IMR-90 (cell line): ENCODE data around the gene LCAT.

Source experiments
- CEBPB ChIP-seq: IDR thresholded peaks from 2 replicates; pipeline ENCODE4 v1.6.1; 2012; ENCODE audit warnings: low read depth, low read length, improper control_type of control experiment
- CHD1 ChIP-seq: IDR thresholded peaks from 2 replicates; pipeline ENCODE4 v1.6.1; 2012; ENCODE audit warnings: low read depth, low read length, improper control_type of control experiment
- CTCF ChIP-seq: conservative IDR thresholded peaks from 2 replicates; pipeline ENCODE4 v1.5.1; 2012; ENCODE audit warnings: mild to moderate bottlenecking, low read depth, low read length, improper control_type of control experiment
- FOS ChIP-seq: fragments of 150-350 bp; IDR thresholded peaks from 2 replicates; pipeline ENCODE4 v1.6.1; 2016; ENCODE audit warnings: low read depth, low read length
- MAZ ChIP-seq: IDR thresholded peaks from 2 replicates; pipeline ENCODE4 v1.6.1; 2012; ENCODE audit warnings: low read depth, mild to moderate bottlenecking, low read length, improper control_type of control experiment, moderate library complexity, borderline replicate concordance
- MXI1 ChIP-seq: IDR thresholded peaks from 2 replicates; pipeline ENCODE4 v1.6.1; 2012; ENCODE audit warnings: low read depth, mild to moderate bottlenecking, low read length, moderate library complexity, borderline replicate concordance
- POLR2A ChIP-seq: IDR thresholded peaks from 2 replicates; pipeline ENCODE4 v1.6.1; 2012; ENCODE audit warnings: mild to moderate bottlenecking, low read depth, low read length
- RAD21 ChIP-seq: IDR thresholded peaks from 2 replicates; pipeline ENCODE4 v1.6.1; 2012; ENCODE audit warnings: low read length, improper control_type of control experiment
- RCOR1 ChIP-seq: IDR thresholded peaks from 2 replicates; pipeline ENCODE4 v1.6.1; 2012; ENCODE audit warnings: mild to moderate bottlenecking, low read length, improper control_type of control experiment; ENCODE audit not compliant: insufficient replicate concordance
- RFX5 ChIP-seq: IDR thresholded peaks from 2 replicates; pipeline ENCODE4 v1.8.0; 2012; ENCODE audit warnings: low read depth, mild to moderate bottlenecking, low read length, moderate library complexity
- SMC3 ChIP-seq: fragments of 150-350 bp; IDR thresholded peaks from 2 replicates; pipeline ENCODE4 v1.6.1; 2016; ENCODE audit warnings: low read depth, mild to moderate bottlenecking, antibody characterized with exemption, low read length, moderate library complexity
- USF2 ChIP-seq: fragments of 150-350 bp; IDR thresholded peaks from 2 replicates; pipeline ENCODE4 v1.6.1; 2017; ENCODE audit warnings: mild to moderate bottlenecking, antibody characterized with exemption, low read length, low read depth

GRCh38 chr16:67959536-67960329 lies 15.8 kb upstream of the LCAT start:
- no peak for TF ChIP-seq POLR2A
- no peak for TF ChIP-seq USF2
- no peak for TF ChIP-seq CTCF
- 0 out of 2 replicates have a peak, but pooled peaks have one; percentile 28 for TF ChIP-seq MAZ
- TF ChIP-seq MXI1 = no peak
- TF ChIP-seq RFX5 = no peak
- no peak for TF ChIP-seq CEBPB
- no peak for TF ChIP-seq RAD21
- TF ChIP-seq FOS = peak; percentile 48; the same call in 1 of the 2 replicates
- peak; percentile 27 for TF ChIP-seq RCOR1
- no peak for TF ChIP-seq SMC3
- TF ChIP-seq CHD1 = no peak
